PC-9 (cell line): ENCODE results near the gene PRCP. TPM values are rescaled to one million over a fixed set of nuclear protein-coding genes. Genes with fewer than 3 reads are reported as not detected.
A peak's percentile ranks its signal among the peaks of the same experiment; 100 is the strongest.

Experiments used
- BruUV-seq: library from RNA; stranded (reverse); fragments of 400-500 nt; replicated peaks from 2 replicates; lab custom pipeline; 2021; lab: Mats Ljungman, UMichigan
- CTCF ChIA-PET: fragments of 300-600 bp; sonication (Branson Sonifier 250); formaldehyde crosslinking; loops from one replicate; lab custom pipeline; 2022; ENCODE audit warnings: antibody characterized with exemption; lab: Charles Lee
- POLR2A ChIA-PET: fragments of 300-600 bp; sonication (Branson Sonifier 250); formaldehyde crosslinking; loops from one replicate; lab custom pipeline; 2022; ENCODE audit warnings: antibody characterized with exemption; ENCODE audit not compliant: unreplicated experiment; lab: Charles Lee
- DNase-seq, 2 experiments: peaks; one replicate each; pipeline versions ENCODE4 v3.0.0 to v3.0.0-alpha.2; 2015 to 2022; ENCODE audit warnings: mixed read lengths in 1 of 2
- H2AFZ ChIP-seq: fragments of 200-600 bp; sonication (generic); 2 replicates; pipeline ENCODE4 v1.8.1; 2017; ENCODE audit warnings: antibody characterized with exemption
- H3F3A ChIP-seq: fragments of 200-600 bp; sonication (generic); 2 replicates; pipeline ENCODE4 v1.8.1; 2017; ENCODE audit warnings: antibody characterized with exemption, mild to moderate bottlenecking, low read depth; ENCODE audit not compliant: insufficient read depth
- H3K27ac ChIP-seq: fragments of 200-600 bp; sonication (generic); 2 replicates; pipeline ENCODE4 v1.6.1; 2016; ENCODE audit warnings: mixed run types
- H3K27me3 ChIP-seq: fragments of 200-600 bp; sonication (generic); 2 replicates; pipeline ENCODE4 v1.6.1; 2016; ENCODE audit warnings: low read depth, mixed run types; ENCODE audit not compliant: insufficient read depth
- H3K36me3 ChIP-seq: fragments of 200-600 bp; sonication (generic); 2 replicates; pipeline ENCODE4 v1.6.1; 2016; ENCODE audit warnings: low read depth, mixed run types
- H3K4me1 ChIP-seq: fragments of 200-600 bp; sonication (generic); replicated peaks from 2 replicates; pipeline ENCODE4 v1.6.1; 2016; ENCODE audit warnings: mixed run types; ENCODE audit not compliant: insufficient read depth
- H3K4me2 ChIP-seq: fragments of 200-600 bp; sonication (generic); 2 replicates; pipeline ENCODE4 v1.6.1; 2017; ENCODE audit warnings: mixed run types
- H3K4me3 ChIP-seq: fragments of 200-600 bp; sonication (generic); 2 replicates; pipeline ENCODE4 v1.6.1; 2016; ENCODE audit warnings: mixed run types
- H3K79me2 ChIP-seq: fragments of 200-600 bp; sonication (generic); 2 replicates; pipeline ENCODE4 v1.6.1; 2017; ENCODE audit warnings: low read depth, mixed run types
- H3K9me2 ChIP-seq: fragments of 200-600 bp; sonication (generic); 2 replicates; pipeline ENCODE4 v1.8.1; 2017; ENCODE audit warnings: mild to moderate bottlenecking; ENCODE audit not compliant: insufficient read depth
- H3K9me3 ChIP-seq: fragments of 200-600 bp; sonication (generic); 2 replicates; pipeline ENCODE4 v1.8.1; 2016; ENCODE audit warnings: low read depth; ENCODE audit not compliant: insufficient read depth
- H4K20me1 ChIP-seq: fragments of 200-600 bp; sonication (generic); 2 replicates; pipeline ENCODE4 v1.8.1; 2017; ENCODE audit not compliant: insufficient read depth
- EZH2 ChIP-seq: fragments of 200-600 bp; sonication (generic); IDR thresholded peaks from 2 replicates; pipeline ENCODE4 v1.8.0; 2017; ENCODE audit warnings: antibody characterized with exemption, low read depth
- intact Hi-C: fragments of 100-400 bp; cut with micrococcal nuclease; formaldehyde crosslinking; loops from one replicate; pipeline ENCODE4 v1.10.0; 2022; ENCODE audit not compliant: unreplicated experiment
- total RNA-seq: library from RNA; stranded (reverse); gene quantifications from 2 replicates; pipeline ENCODE4 v1.2.3, GENCODE V29; 2021
- TF ChIP-seq, protein P1 (sequence below): fragments of 200-600 bp; sonication (generic); conservative IDR thresholded peaks from 2 replicates; pipeline ENCODE4 v1.6.1; 2017; ENCODE audit warnings: mixed run types, antibody characterized with exemption, mild to moderate bottlenecking, moderate library complexity

The PRCP gene
- total RNA-seq, 1 experiment from 2014 or later = 42.7 TPM

DNA sequence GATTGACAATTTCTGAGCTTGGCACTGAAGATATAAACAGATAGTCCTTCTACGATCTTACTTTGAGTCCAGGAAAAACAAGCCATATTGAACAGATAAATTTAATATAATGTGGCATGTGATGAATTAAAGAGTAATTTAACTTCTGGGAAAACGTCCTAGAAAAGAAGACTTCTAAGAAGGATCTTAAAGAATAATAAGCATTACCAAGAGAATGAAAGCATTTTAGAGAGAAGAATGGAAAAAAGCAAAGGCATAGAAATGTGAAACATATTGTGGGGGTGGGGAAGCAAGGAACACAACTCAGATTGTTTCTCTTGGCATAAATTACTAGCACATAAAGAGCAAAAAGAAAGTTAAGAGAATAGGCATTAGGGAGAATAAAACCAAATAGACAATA, 6.7 kb upstream of the PRCP start:
- Histone ChIP-seq H3K27me3 (no peaks in the 10 kb centered on the region), H3F3A (0 out of 2 replicates have a peak, but pooled peaks cover 5% of the 10 kb centered on the region), H3K9me2 (no peaks in the 10 kb centered on the region), H4K20me1 (no peaks in the 10 kb centered on the region), H3K27ac (no peak overlapping the region), H3K9me3 (no peaks in the 10 kb centered on the region), H3K79me2 (peaks cover 33% of the 10 kb centered on the region), H3K4me1 (peaks cover 9% of the 10 kb centered on the region), H3K4me3 (no peak overlapping the region), H3K4me2 (no peak overlapping the region), H3K36me3 (no peaks in the 10 kb centered on the region), H2AFZ (no peak overlapping the region)
- POLR2A ChIA-PET = interaction anchor here (0.7 kb wide), 1 partner anchor 825 kb away, joined by 7 read pairs; no protein-coding TSS in a partner anchor
- no peak for TF ChIP-seq EZH2
- TF ChIP-seq, protein P1, sequence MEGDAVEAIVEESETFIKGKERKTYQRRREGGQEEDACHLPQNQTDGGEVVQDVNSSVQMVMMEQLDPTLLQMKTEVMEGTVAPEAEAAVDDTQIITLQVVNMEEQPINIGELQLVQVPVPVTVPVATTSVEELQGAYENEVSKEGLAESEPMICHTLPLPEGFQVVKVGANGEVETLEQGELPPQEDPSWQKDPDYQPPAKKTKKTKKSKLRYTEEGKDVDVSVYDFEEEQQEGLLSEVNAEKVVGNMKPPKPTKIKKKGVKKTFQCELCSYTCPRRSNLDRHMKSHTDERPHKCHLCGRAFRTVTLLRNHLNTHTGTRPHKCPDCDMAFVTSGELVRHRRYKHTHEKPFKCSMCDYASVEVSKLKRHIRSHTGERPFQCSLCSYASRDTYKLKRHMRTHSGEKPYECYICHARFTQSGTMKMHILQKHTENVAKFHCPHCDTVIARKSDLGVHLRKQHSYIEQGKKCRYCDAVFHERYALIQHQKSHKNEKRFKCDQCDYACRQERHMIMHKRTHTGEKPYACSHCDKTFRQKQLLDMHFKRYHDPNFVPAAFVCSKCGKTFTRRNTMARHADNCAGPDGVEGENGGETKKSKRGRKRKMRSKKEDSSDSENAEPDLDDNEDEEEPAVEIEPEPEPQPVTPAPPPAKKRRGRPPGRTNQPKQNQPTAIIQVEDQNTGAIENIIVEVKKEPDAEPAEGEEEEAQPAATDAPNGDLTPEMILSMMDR = no peak
- CTCF ChIA-PET = no interaction called here
- intact Hi-C loops = loop anchor here (1.0 kb wide), 2 partner anchors 343 to 913 kb away; no protein-coding TSS in a partner anchor
- BruUV-seq = no TSS peak
- DNase-seq = peak in 1 of 2 experiments; percentile 19

DNA sequence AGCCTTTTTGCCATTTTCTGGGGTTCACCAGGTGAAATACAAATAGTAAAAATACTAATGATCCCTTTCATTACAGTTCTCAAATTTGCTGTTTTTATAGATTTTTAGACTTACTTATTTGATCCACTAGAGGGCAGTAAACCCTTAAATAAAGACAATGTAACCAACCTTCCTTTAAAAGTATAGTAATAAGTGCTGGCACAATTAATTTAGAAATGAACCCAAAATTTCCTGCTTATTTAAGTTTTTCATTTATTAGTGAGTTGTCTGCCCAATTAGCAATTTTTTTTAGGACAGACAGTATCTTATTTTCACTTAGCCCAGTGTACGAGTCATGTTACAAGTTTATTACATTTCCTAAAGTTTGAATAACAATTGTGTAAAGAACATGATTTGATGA, 6.0 kb upstream of the PRCP start:
- Histone ChIP-seq H3F3A (0 out of 2 replicates have a peak, but pooled peaks cover 5% of the 10 kb centered on the region), H3K79me2 (peaks cover 34% of the 10 kb centered on the region), H3K4me1 (peaks cover 9% of the 10 kb centered on the region), H3K27ac (no peak overlapping the region), H3K36me3 (no peaks in the 10 kb centered on the region), H3K9me3 (no peaks in the 10 kb centered on the region), H2AFZ (no peak overlapping the region), H3K4me2 (no peak overlapping the region), H3K4me3 (no peak overlapping the region), H3K27me3 (no peaks in the 10 kb centered on the region), H4K20me1 (no peaks in the 10 kb centered on the region), H3K9me2 (no peaks in the 10 kb centered on the region)
- intact Hi-C loops = loop anchor here (1.0 kb wide), 2 partner anchors 344 to 914 kb away; no protein-coding TSS in a partner anchor
- peak in 1 of 2 experiments; percentile 50 for DNase-seq
- POLR2A ChIA-PET = interaction anchor here (0.6 kb wide), 1 partner anchor 387 kb away, joined by 5 read pairs; no protein-coding TSS in a partner anchor
- CTCF ChIA-PET = no interaction called here
- no peak for TF ChIP-seq EZH2
- TF ChIP-seq, protein P1 = peak; percentile 91
- no TSS peak for BruUV-seq

DNA sequence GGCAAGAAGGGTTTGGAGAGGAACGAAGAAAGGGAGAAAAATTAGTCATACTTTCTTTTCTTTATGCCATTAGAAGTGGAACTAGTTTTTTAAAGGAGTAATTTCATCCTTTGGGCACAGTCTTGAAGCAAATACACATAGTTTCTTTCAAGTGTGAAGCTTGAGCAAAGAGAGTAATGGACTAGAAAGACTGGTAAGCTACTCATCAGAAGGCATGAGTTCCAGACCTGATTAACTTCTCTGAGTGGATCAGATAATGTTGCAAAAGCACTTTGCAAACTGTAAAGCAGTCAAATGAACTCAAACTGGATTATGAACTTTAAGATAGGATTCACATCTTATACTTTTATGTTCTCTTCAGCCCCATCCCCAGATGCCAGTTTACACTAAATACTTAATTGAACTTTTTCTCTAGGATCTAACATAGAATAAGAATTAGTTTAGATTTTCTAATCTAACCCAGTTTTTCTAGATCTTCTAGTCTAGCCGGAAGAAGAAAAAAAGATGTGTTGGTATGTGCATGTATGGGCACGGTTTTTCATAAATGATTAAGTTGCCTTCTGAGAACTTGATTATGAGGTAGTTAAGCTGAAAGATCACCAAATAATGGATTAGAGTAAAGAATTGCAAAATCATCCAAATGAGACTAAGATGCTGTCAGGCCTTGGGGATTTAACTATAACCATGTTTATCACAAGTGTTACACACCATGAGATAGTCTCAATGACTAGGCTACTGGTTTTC, 3.8 kb upstream of the PRCP start:
- intact Hi-C loops = no loop called here
- Histone ChIP-seq H3K9me3 (no peaks in the 10 kb centered on the region), H3K79me2 (peaks cover 44% of the 10 kb centered on the region), H3F3A (peaks cover 9% of the 10 kb centered on the region; the same call in 1 of the 2 replicates), H3K4me2 (no peak overlapping the region), H3K27me3 (no peaks in the 10 kb centered on the region), H3K4me1 (peaks cover 17% of the 10 kb centered on the region), H2AFZ (no peak overlapping the region), H3K27ac (no peak overlapping the region), H4K20me1 (no peaks in the 10 kb centered on the region), H3K36me3 (no peaks in the 10 kb centered on the region), H3K4me3 (no peak overlapping the region), H3K9me2 (no peaks in the 10 kb centered on the region)
- ChIA-PET POLR2A (no interaction called here), CTCF (interaction anchor here (0.5 kb wide), 1 partner anchor 321 kb away, joined by 5 read pairs; no protein-coding TSS in a partner anchor)
- BruUV-seq = no TSS peak
- TF ChIP-seq EZH2 = no peak
- DNase-seq = peak in 1 of 2 experiments; percentile 25
